AG04449 (cell line): ENCODE measurements around the gene TMEM263.

Source experiments
- CTCF ChIA-PET: fragments of 350-600 bp; formaldehyde crosslinking; extraction: SDS; loops from one replicate; lab custom pipeline; 2021; ENCODE audit warnings: antibody characterized with exemption; lab: Yijun Ruan, JAX
- POLR2A ChIA-PET: fragments of 400-600, 350-600 bp; formaldehyde crosslinking; extraction: SDS; loops from one replicate; lab custom pipeline; 2020; ENCODE audit warnings: antibody characterized with exemption, inconsistent platforms; lab: Yijun Ruan, JAX
- DNase-seq: peaks from one replicate; pipeline ENCODE4 v3.0.0-alpha.2; 2010; ENCODE audit warnings: low read depth, low spot score
- H3K4me3 ChIP-seq: 2 replicates; pipeline ENCODE4 v1.5.1; 2011; ENCODE audit warnings: low read depth, mild to moderate bottlenecking, control low read depth, low read length
- TF ChIP-seq, protein P1 (sequence below): IDR thresholded peaks from one replicate; pipeline ENCODE4 v1.5.1; 2011; ENCODE audit warnings: mild to moderate bottlenecking, moderate library complexity, low read length, control low read depth, inconsistent platforms; ENCODE audit not compliant: insufficient read depth; ENCODE audit errors: missing control alignments

TMEM263 gene

DNA sequence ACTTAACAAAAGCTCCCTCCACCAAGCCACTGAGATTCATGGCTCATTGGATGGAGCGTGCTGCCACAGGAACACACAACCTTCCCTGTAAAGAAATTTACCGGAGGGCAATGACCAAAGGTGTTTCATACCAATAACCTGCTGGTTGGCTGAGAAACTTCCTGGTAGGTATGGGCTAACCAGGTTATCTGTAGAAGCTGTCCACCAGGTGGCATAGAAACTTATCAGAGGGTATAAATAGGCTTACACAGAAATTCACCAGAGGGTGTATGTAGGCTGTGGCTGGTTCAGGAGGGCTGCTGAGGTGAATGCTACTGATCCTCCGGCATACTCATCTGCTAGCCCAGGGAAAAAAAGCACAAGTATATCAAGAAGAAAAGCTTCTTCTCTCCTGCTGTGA is 58.3 kb downstream of the TMEM263 start:
- TF ChIP-seq, protein P1, sequence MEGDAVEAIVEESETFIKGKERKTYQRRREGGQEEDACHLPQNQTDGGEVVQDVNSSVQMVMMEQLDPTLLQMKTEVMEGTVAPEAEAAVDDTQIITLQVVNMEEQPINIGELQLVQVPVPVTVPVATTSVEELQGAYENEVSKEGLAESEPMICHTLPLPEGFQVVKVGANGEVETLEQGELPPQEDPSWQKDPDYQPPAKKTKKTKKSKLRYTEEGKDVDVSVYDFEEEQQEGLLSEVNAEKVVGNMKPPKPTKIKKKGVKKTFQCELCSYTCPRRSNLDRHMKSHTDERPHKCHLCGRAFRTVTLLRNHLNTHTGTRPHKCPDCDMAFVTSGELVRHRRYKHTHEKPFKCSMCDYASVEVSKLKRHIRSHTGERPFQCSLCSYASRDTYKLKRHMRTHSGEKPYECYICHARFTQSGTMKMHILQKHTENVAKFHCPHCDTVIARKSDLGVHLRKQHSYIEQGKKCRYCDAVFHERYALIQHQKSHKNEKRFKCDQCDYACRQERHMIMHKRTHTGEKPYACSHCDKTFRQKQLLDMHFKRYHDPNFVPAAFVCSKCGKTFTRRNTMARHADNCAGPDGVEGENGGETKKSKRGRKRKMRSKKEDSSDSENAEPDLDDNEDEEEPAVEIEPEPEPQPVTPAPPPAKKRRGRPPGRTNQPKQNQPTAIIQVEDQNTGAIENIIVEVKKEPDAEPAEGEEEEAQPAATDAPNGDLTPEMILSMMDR = no peak
- no peak overlapping the region for H3K4me3 ChIP-seq
- ChIA-PET POLR2A (no interaction called here), CTCF (interaction anchor here (1.2 kb wide), 1 partner anchor 11 kb away, joined by 3 read pairs; no protein-coding TSS in a partner anchor)
- DNase-seq = no peak

DNA sequence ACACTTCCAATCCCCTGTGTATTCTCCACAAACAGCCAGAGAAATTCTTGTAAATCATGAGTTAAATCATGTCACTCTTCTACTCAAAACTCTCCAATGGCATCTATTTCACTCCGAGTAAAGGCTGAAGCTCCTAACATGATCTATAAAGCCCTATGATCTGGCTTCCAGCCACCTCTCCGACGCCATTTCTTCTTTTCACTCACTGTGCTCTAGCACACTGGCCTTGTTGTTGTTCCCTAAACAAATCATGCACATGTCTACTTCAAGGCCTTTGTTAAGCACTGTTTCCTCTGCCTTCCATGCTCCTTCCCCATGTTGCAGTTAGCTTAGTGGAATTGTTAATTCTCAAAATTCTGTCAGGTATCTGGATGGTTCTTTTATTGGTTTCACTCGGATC is 61.3 kb downstream of the TMEM263 start:
- POLR2A ChIA-PET = interaction anchor here (0.6 kb wide), 1 partner anchor 44 kb away, joined by 3 read pairs; no protein-coding TSS in a partner anchor
- CTCF ChIA-PET = interaction anchor here (1.1 kb wide), 1 partner anchor 9 kb away, joined by 3 read pairs; no protein-coding TSS in a partner anchor

DNA sequence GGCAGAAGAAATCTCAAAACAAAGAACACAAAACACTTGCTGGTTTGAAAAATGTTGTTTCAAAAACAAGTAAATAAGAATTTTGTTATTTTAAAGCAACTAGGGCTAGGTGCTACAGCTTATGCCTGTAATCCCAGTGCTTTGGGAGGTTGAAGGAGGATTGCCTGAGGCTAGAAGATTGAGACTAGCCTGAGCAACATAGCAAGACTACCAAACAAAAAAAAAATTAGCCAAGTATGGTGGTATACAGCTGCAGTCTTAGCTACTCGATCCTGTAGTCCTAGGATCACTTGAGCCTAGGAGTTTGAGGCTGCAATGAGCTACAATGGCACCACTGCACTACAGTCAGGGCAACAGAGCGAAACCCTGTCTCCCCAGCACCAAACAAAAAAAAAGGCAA is 63.8 kb downstream of the TMEM263 start:
- no peak overlapping the region for H3K4me3 ChIP-seq
- CTCF ChIA-PET = no interaction called here
- TF ChIP-seq, protein P1 = no peak
- no peak for DNase-seq
- POLR2A ChIA-PET = no interaction called here

More for the DNA sequence above, 61.3 kb downstream of the TMEM263 start:
- no peak overlapping the region for H3K4me3 ChIP-seq
- DNase-seq = no peak
- TF ChIP-seq, protein P1 = no peak
